IMR-90 (cell line): Measurements from ENCODE around the gene FBXL19.

Experiments
- BHLHE40 ChIP-seq: fragments of 150-350 bp; IDR thresholded peaks from 2 replicates; pipeline ENCODE4 v1.6.1; 2016; ENCODE audit warnings: mild to moderate bottlenecking, low read depth, low read length
- CEBPB ChIP-seq: IDR thresholded peaks from 2 replicates; pipeline ENCODE4 v1.6.1; 2012; ENCODE audit warnings: low read depth, low read length, improper control_type of control experiment
- CHD1 ChIP-seq: IDR thresholded peaks from 2 replicates; pipeline ENCODE4 v1.6.1; 2012; ENCODE audit warnings: low read depth, low read length, improper control_type of control experiment
- CTCF ChIP-seq: conservative IDR thresholded peaks from 2 replicates; pipeline ENCODE4 v1.5.1; 2012; ENCODE audit warnings: mild to moderate bottlenecking, low read depth, low read length, improper control_type of control experiment
- FOS ChIP-seq: fragments of 150-350 bp; IDR thresholded peaks from 2 replicates; pipeline ENCODE4 v1.6.1; 2016; ENCODE audit warnings: low read depth, low read length
- MAFK ChIP-seq: IDR thresholded peaks from 2 replicates; pipeline ENCODE4 v1.6.1; 2012; ENCODE audit warnings: low read depth, low read length, improper control_type of control experiment
- MXI1 ChIP-seq: IDR thresholded peaks from 2 replicates; pipeline ENCODE4 v1.6.1; 2012; ENCODE audit warnings: low read depth, mild to moderate bottlenecking, low read length, moderate library complexity, borderline replicate concordance
- NFE2L2 ChIP-seq: fragments of 150-350 bp; IDR thresholded peaks from 2 replicates; pipeline ENCODE4 v1.6.1; 2016; ENCODE audit warnings: low read depth, mild to moderate bottlenecking, low read length
- POLR2A ChIP-seq: IDR thresholded peaks from 2 replicates; pipeline ENCODE4 v1.6.1; 2012; ENCODE audit warnings: mild to moderate bottlenecking, low read depth, low read length
- RAD21 ChIP-seq: IDR thresholded peaks from 2 replicates; pipeline ENCODE4 v1.6.1; 2012; ENCODE audit warnings: low read length, improper control_type of control experiment
- RCOR1 ChIP-seq: IDR thresholded peaks from 2 replicates; pipeline ENCODE4 v1.6.1; 2012; ENCODE audit warnings: mild to moderate bottlenecking, low read length, improper control_type of control experiment; ENCODE audit not compliant: insufficient replicate concordance
- RFX5 ChIP-seq: IDR thresholded peaks from 2 replicates; pipeline ENCODE4 v1.8.0; 2012; ENCODE audit warnings: low read depth, mild to moderate bottlenecking, low read length, moderate library complexity
- SMC3 ChIP-seq: fragments of 150-350 bp; IDR thresholded peaks from 2 replicates; pipeline ENCODE4 v1.6.1; 2016; ENCODE audit warnings: low read depth, mild to moderate bottlenecking, antibody characterized with exemption, low read length, moderate library complexity
- USF2 ChIP-seq: fragments of 150-350 bp; IDR thresholded peaks from 2 replicates; pipeline ENCODE4 v1.6.1; 2017; ENCODE audit warnings: mild to moderate bottlenecking, antibody characterized with exemption, low read length, low read depth

- TF ChIP-seq POLR2A: no peak
- no peak for TF ChIP-seq SMC3
- no peak for TF ChIP-seq FOS
- TF ChIP-seq CTCF: no peak
- TF ChIP-seq CEBPB: no peak
- no peak for TF ChIP-seq USF2
- TF ChIP-seq NFE2L2: no peak
- no peak for TF ChIP-seq MXI1
- no peak for TF ChIP-seq RAD21
- no peak for TF ChIP-seq RCOR1
- no peak for TF ChIP-seq MAFK
- TF ChIP-seq CHD1: no peak
- TF ChIP-seq BHLHE40: no peak
- TF ChIP-seq RFX5: no peak
Observed at GRCh38 chr16:30886145-30886544, 37.2 kb upstream of the FBXL19 start.
